GM23338 (cell line): ENCODE data around the gene KLHDC7B. TPM values are rescaled to one million over a fixed set of nuclear protein-coding genes. Genes with fewer than 3 reads are reported as not detected.

ENCODE experiments used
- ATAC-seq: fragments of 200-7000 bp; cut with Tn5 transposase; 3 replicates; pipeline ENCODE4 v1.9.1; 2020
- DNase-seq: peaks from one replicate; pipeline ENCODE4 v3.0.0-alpha.2; 2015; ENCODE audit warnings: low spot score
- H2AFZ ChIP-seq: fragments of 200-600 bp; sonication (generic); 2 replicates; pipeline ENCODE4 v1.8.0; 2016; ENCODE audit warnings: antibody characterized with exemption, mild to moderate bottlenecking, moderate library complexity
- H3F3A ChIP-seq: fragments of 200-600 bp; sonication (generic); replicated peaks from 2 replicates; pipeline ENCODE4 v1.8.0; 2017; ENCODE audit warnings: antibody characterized with exemption, mixed run types, low read depth
- H3K27ac ChIP-seq: fragments of 200-600 bp; sonication (generic); 2 replicates; pipeline ENCODE4 v1.6.1; 2016; ENCODE audit warnings: low read depth
- H3K27me3 ChIP-seq: fragments of 200-600 bp; sonication (generic); 2 replicates; pipeline ENCODE4 v1.8.0; 2016; ENCODE audit warnings: mild to moderate bottlenecking, mixed run types, moderate library complexity; ENCODE audit not compliant: insufficient read depth
- H3K36me3 ChIP-seq: fragments of 200-600 bp; sonication (generic); 2 replicates; pipeline ENCODE4 v1.8.0; 2016; ENCODE audit warnings: mild to moderate bottlenecking; ENCODE audit not compliant: insufficient read depth
- H3K4me1 ChIP-seq: fragments of 200-600 bp; sonication (generic); 2 replicates; pipeline ENCODE4 v1.8.0; 2016; ENCODE audit warnings: mild to moderate bottlenecking, moderate library complexity; ENCODE audit not compliant: insufficient read depth
- H3K4me2 ChIP-seq: fragments of 200-600 bp; sonication (generic); 2 replicates; pipeline ENCODE4 v1.7.1; 2017; ENCODE audit warnings: mixed run types
- H3K4me3 ChIP-seq: fragments of 200-600 bp; sonication (generic); 2 replicates; pipeline ENCODE4 v1.6.1; 2016; ENCODE audit warnings: mixed run types
- H3K79me2 ChIP-seq: fragments of 200-600 bp; sonication (generic); replicated peaks from 2 replicates; pipeline ENCODE4 v1.8.0; 2017; ENCODE audit warnings: mild to moderate bottlenecking; ENCODE audit not compliant: insufficient read depth
- H3K9me2 ChIP-seq: fragments of 200-600 bp; sonication (generic); 2 replicates; pipeline ENCODE4 v1.8.0; 2017; ENCODE audit not compliant: insufficient read depth
- H4K20me1 ChIP-seq: fragments of 200-600 bp; sonication (generic); replicated peaks from 2 replicates; pipeline ENCODE4 v1.8.0; 2017; ENCODE audit warnings: mild to moderate bottlenecking; ENCODE audit not compliant: insufficient read depth
- H3K27ac Mint-ChIP-seq: 2 replicates; pipeline ENCODE4 v1.8.0; 2020; ENCODE audit warnings: inconsistent platforms, mild to moderate bottlenecking, moderate library complexity, mixed read lengths
- H3K27me3 Mint-ChIP-seq: 3 replicates; pipeline ENCODE4 v1.8.0; 2022; ENCODE audit warnings: low read depth, mild to moderate bottlenecking, moderate library complexity, mixed read lengths, inconsistent platforms; ENCODE audit not compliant: insufficient read depth, poor library complexity
- H3K36me3 Mint-ChIP-seq: 3 replicates; pipeline ENCODE4 v1.8.0; 2021; ENCODE audit warnings: low read depth, mild to moderate bottlenecking, inconsistent platforms, moderate library complexity, mixed read lengths
- H3K4me1 Mint-ChIP-seq: 3 replicates; pipeline ENCODE4 v1.8.0; 2020; ENCODE audit warnings: mild to moderate bottlenecking, inconsistent platforms, mixed read lengths
- H3K4me3 Mint-ChIP-seq: 3 replicates; pipeline ENCODE4 v1.8.0; 2021; ENCODE audit warnings: moderate library complexity, mild to moderate bottlenecking, inconsistent platforms, mixed read lengths
- H3K9me3 Mint-ChIP-seq: 3 replicates; pipeline ENCODE4 v1.8.0; 2020; ENCODE audit warnings: moderate library complexity, mild to moderate bottlenecking, inconsistent platforms, mixed read lengths
- CREB1 ChIP-seq: fragments of 250-450 bp; sonication (Bioruptor Pico); IDR thresholded peaks from 2 replicates; pipeline ENCODE4 v1.5.0; 2020; ENCODE audit warnings: low read depth, mild to moderate bottlenecking, moderate library complexity
- EZH2 ChIP-seq: fragments of 200-600 bp; sonication (generic); IDR thresholded peaks from one replicate; pipeline ENCODE4 v1.8.0; 2017; ENCODE audit warnings: antibody characterized with exemption, mild to moderate bottlenecking, low read depth; ENCODE audit not compliant: unreplicated experiment
- EZH2phosphoT487 ChIP-seq: fragments of 200-600 bp; sonication (generic); IDR thresholded peaks from one replicate; pipeline ENCODE4 v1.8.1; 2018; ENCODE audit warnings: antibody characterized with exemption; ENCODE audit not compliant: unreplicated experiment
- JUNB ChIP-seq: IDR thresholded peaks from one replicate; pipeline ENCODE4 v1.6.1; 2016; ENCODE audit warnings: antibody characterized with exemption; ENCODE audit not compliant: unreplicated experiment
- NANOG ChIP-seq: IDR thresholded peaks from 2 replicates; pipeline ENCODE4 v1.6.1; 2016; ENCODE audit warnings: antibody characterized with exemption, borderline replicate concordance
- POLR2AphosphoS5 ChIP-seq: IDR thresholded peaks from 2 replicates; pipeline ENCODE4 v1.6.1; 2016; ENCODE audit warnings: antibody characterized with exemption, low read depth
- STAT1 ChIP-seq: IDR thresholded peaks from one replicate; pipeline ENCODE4 v1.6.1; 2016; ENCODE audit warnings: antibody characterized with exemption; ENCODE audit not compliant: unreplicated experiment
- ZNF114 ChIP-seq: fragments of 250-450 bp; sonication (Bioruptor Pico); IDR thresholded peaks from 2 replicates; pipeline ENCODE4 v1.5.0; 2020; ENCODE audit warnings: mild to moderate bottlenecking, moderate library complexity
- polyA plus RNA-seq: library from polyadenylated mRNA; unstranded; fragments of >200 nt; fragmentation: Nextera tagmentation; extraction: Ambion mirVana; gene quantifications from 2 replicates; pipeline ENCODE4 v1.2.1, GENCODE V29; 2016
- total RNA-seq: library from RNA; depleted of rRNA; stranded (reverse); fragments of >200 nt; shearing (Covaris generic); gene quantifications from 2 replicates; pipeline ENCODE4 v1.2.3, GENCODE V29; 2014
- TF ChIP-seq, protein P1 (sequence below), 2 experiments: fragments of 200-600 bp in 1 of 2; sonication (generic) in 1 of 2; conservative IDR thresholded peaks; 2 replicates each; pipeline versions ENCODE4 v1.5.1 to v1.6.1; 2016 to 2017; ENCODE audit warnings: antibody characterized with exemption in 2 of 2, low read depth in 2 of 2, mild to moderate bottlenecking in 2 of 2, moderate library complexity in 1 of 2
- TF ChIP-seq, protein P2 (sequence below): IDR thresholded peaks from 2 replicates; pipeline ENCODE4 v1.6.1; 2016; ENCODE audit warnings: antibody characterized with exemption
- TF ChIP-seq, protein P3 (sequence below): IDR thresholded peaks from one replicate; pipeline ENCODE4 v1.6.1; 2018; ENCODE audit warnings: antibody characterized with exemption; ENCODE audit not compliant: unreplicated experiment
- TF ChIP-seq, protein P4 (sequence below): fragments of 250-450 bp; sonication (Bioruptor Pico); IDR thresholded peaks from 2 replicates; pipeline ENCODE4 v1.5.0; 2020; ENCODE audit warnings: mild to moderate bottlenecking, moderate library complexity

KLHDC7B gene
- total and polyA plus RNA-seq, 2 experiments from 2014 or later, result not detected

DNA sequence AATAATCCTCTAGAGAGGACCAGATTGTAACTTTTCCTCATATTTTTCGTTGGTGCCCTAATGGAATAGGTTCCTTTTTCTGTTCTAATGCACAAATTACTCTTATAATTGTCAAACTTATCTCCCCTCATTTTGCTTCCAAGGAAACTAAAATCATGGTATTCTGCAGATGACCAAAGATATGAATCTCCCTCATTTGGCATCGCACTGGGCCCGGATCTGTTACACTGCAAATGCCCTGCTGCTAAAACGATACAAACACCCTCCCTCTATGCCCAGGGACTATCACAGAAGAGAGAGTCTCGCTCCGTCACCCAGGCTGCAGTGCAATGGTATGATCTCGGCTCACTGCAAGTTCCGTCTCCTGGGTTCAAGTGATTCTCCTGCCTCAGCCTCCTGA, 7.6 kb downstream of the KLHDC7B start:
- Histone ChIP-seq H3K4me1 (no peaks in the 10 kb centered on the region), H3K9me2 (no peaks in the 10 kb centered on the region), H3K27ac (no peak overlapping the region), H3K4me3 (no peak overlapping the region), H3K27me3 (peaks cover 8% of the 10 kb centered on the region; the same call in 1 of the 2 replicates), H2AFZ (no peak overlapping the region), H3K4me2 (no peak overlapping the region), H3F3A (no peaks in the 10 kb centered on the region; the same call in 1 of the 2 replicates), H3K79me2 (no peaks in the 10 kb centered on the region), H4K20me1 (no peaks in the 10 kb centered on the region), H3K36me3 (no peaks in the 10 kb centered on the region)
- Mint-ChIP-seq H3K27ac (no peak overlapping the region), H3K27me3 (peaks cover 17% of the 10 kb centered on the region), H3K9me3 (no peaks in the 10 kb centered on the region), H3K4me3 (no peak overlapping the region), H3K36me3 (no peaks in the 10 kb centered on the region), H3K4me1 (peaks cover 9% of the 10 kb centered on the region)
- no peak for DNase-seq
- TF ChIP-seq NANOG (no peak), CREB1 (CRISPR knock-in tag) (no peak), ZNF114 (no peak), STAT1 (no peak), EZH2 (no peak), JUNB (no peak), EZH2phosphoT487 (no peak), POLR2AphosphoS5 (no peak)
- TF ChIP-seq, protein P1, sequence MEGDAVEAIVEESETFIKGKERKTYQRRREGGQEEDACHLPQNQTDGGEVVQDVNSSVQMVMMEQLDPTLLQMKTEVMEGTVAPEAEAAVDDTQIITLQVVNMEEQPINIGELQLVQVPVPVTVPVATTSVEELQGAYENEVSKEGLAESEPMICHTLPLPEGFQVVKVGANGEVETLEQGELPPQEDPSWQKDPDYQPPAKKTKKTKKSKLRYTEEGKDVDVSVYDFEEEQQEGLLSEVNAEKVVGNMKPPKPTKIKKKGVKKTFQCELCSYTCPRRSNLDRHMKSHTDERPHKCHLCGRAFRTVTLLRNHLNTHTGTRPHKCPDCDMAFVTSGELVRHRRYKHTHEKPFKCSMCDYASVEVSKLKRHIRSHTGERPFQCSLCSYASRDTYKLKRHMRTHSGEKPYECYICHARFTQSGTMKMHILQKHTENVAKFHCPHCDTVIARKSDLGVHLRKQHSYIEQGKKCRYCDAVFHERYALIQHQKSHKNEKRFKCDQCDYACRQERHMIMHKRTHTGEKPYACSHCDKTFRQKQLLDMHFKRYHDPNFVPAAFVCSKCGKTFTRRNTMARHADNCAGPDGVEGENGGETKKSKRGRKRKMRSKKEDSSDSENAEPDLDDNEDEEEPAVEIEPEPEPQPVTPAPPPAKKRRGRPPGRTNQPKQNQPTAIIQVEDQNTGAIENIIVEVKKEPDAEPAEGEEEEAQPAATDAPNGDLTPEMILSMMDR (conservative IDR thresholded peaks at IDR 0.05; ENCODE audit: low read depth in 2 of 2), result no peak
- TF ChIP-seq, protein P2, sequence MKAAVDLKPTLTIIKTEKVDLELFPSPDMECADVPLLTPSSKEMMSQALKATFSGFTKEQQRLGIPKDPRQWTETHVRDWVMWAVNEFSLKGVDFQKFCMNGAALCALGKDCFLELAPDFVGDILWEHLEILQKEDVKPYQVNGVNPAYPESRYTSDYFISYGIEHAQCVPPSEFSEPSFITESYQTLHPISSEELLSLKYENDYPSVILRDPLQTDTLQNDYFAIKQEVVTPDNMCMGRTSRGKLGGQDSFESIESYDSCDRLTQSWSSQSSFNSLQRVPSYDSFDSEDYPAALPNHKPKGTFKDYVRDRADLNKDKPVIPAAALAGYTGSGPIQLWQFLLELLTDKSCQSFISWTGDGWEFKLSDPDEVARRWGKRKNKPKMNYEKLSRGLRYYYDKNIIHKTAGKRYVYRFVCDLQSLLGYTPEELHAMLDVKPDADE, result no peak
- TF ChIP-seq, protein P3, sequence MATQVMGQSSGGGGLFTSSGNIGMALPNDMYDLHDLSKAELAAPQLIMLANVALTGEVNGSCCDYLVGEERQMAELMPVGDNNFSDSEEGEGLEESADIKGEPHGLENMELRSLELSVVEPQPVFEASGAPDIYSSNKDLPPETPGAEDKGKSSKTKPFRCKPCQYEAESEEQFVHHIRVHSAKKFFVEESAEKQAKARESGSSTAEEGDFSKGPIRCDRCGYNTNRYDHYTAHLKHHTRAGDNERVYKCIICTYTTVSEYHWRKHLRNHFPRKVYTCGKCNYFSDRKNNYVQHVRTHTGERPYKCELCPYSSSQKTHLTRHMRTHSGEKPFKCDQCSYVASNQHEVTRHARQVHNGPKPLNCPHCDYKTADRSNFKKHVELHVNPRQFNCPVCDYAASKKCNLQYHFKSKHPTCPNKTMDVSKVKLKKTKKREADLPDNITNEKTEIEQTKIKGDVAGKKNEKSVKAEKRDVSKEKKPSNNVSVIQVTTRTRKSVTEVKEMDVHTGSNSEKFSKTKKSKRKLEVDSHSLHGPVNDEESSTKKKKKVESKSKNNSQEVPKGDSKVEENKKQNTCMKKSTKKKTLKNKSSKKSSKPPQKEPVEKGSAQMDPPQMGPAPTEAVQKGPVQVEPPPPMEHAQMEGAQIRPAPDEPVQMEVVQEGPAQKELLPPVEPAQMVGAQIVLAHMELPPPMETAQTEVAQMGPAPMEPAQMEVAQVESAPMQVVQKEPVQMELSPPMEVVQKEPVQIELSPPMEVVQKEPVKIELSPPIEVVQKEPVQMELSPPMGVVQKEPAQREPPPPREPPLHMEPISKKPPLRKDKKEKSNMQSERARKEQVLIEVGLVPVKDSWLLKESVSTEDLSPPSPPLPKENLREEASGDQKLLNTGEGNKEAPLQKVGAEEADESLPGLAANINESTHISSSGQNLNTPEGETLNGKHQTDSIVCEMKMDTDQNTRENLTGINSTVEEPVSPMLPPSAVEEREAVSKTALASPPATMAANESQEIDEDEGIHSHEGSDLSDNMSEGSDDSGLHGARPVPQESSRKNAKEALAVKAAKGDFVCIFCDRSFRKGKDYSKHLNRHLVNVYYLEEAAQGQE, result no peak
- TF ChIP-seq, protein P4, sequence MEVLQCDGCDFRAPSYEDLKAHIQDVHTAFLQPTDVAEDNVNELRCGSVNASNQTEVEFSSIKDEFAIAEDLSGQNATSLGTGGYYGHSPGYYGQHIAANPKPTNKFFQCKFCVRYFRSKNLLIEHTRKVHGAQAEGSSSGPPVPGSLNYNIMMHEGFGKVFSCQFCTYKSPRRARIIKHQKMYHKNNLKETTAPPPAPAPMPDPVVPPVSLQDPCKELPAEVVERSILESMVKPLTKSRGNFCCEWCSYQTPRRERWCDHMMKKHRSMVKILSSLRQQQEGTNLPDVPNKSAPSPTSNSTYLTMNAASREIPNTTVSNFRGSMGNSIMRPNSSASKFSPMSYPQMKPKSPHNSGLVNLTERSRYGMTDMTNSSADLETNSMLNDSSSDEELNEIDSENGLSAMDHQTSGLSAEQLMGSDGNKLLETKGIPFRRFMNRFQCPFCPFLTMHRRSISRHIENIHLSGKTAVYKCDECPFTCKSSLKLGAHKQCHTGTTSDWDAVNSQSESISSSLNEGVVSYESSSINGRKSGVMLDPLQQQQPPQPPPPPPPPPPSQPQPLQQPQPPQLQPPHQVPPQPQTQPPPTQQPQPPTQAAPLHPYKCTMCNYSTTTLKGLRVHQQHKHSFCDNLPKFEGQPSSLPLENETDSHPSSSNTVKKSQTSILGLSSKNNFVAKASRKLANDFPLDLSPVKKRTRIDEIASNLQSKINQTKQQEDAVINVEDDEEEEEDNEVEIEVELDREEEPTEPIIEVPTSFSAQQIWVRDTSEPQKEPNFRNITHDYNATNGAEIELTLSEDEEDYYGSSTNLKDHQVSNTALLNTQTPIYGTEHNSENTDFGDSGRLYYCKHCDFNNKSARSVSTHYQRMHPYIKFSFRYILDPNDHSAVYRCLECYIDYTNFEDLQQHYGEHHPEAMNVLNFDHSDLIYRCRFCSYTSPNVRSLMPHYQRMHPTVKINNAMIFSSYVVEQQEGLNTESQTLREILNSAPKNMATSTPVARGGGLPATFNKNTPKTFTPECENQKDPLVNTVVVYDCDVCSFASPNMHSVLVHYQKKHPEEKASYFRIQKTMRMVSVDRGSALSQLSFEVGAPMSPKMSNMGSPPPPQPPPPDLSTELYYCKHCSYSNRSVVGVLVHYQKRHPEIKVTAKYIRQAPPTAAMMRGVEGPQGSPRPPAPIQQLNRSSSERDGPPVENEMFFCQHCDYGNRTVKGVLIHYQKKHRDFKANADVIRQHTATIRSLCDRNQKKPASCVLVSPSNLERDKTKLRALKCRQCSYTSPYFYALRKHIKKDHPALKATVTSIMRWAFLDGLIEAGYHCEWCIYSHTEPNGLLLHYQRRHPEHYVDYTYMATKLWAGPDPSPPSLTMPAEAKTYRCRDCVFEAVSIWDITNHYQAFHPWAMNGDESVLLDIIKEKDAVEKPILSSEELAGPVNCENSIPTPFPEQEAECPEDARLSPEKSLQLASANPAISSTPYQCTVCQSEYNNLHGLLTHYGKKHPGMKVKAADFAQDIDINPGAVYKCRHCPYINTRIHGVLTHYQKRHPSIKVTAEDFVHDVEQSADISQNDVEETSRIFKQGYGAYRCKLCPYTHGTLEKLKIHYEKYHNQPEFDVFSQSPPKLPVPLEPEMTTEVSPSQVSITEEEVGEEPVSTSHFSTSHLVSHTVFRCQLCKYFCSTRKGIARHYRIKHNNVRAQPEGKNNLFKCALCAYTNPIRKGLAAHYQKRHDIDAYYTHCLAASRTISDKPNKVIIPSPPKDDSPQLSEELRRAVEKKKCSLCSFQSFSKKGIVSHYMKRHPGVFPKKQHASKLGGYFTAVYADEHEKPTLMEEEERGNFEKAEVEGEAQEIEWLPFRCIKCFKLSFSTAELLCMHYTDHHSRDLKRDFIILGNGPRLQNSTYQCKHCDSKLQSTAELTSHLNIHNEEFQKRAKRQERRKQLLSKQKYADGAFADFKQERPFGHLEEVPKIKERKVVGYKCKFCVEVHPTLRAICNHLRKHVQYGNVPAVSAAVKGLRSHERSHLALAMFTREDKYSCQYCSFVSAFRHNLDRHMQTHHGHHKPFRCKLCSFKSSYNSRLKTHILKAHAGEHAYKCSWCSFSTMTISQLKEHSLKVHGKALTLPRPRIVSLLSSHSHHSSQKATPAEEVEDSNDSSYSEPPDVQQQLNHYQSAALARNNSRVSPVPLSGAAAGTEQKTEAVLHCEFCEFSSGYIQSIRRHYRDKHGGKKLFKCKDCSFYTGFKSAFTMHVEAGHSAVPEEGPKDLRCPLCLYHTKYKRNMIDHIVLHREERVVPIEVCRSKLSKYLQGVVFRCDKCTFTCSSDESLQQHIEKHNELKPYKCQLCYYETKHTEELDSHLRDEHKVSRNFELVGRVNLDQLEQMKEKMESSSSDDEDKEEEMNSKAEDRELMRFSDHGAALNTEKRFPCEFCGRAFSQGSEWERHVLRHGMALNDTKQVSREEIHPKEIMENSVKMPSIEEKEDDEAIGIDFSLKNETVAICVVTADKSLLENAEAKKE, result no peak
- no peak for ATAC-seq
